OCI-LY7 (cell line): ENCODE data around the gene SLC16A14. TPM values are rescaled to one million over a fixed set of nuclear protein-coding genes. Genes with fewer than 3 reads are reported as not detected.

Source experiments
- BruUV-seq: library from RNA; stranded (reverse); fragments of 400-500 nt; replicated peaks from 2 replicates; lab custom pipeline; 2021; lab: Mats Ljungman, UMichigan
- CTCF ChIA-PET: fragments of 300-600 bp; sonication (Branson Sonifier 250); formaldehyde crosslinking; loops from one replicate; lab custom pipeline; 2022; ENCODE audit warnings: antibody characterized with exemption; ENCODE audit not compliant: unreplicated experiment; lab: Charles Lee
- POLR2A ChIA-PET: fragments of 300-600 bp; sonication (Branson Sonifier 250); formaldehyde crosslinking; loops from one replicate; lab custom pipeline; 2022; ENCODE audit warnings: antibody characterized with exemption; lab: Charles Lee
- DNase-seq: peaks from one replicate; pipeline ENCODE4 v3.0.0-alpha.2; 2015; ENCODE audit warnings: low spot score
- H2AFZ ChIP-seq: fragments of 200-600 bp; sonication (generic), shearing (Covaris generic); 2 replicates; pipeline ENCODE4 v1.6.1; 2014; ENCODE audit warnings: mild to moderate bottlenecking, antibody characterized with exemption, low read length, moderate library complexity
- H3K27ac ChIP-seq: fragments of 200-600 bp; sonication (generic); 2 replicates; pipeline ENCODE4 v1.5.1; 2014; ENCODE audit warnings: mixed run types, low read depth, mild to moderate bottlenecking, moderate library complexity, low read length, inconsistent platforms; ENCODE audit not compliant: poor library complexity, severe bottlenecking
- H3K36me3 ChIP-seq: fragments of 200-600 bp; sonication (generic); 2 replicates; pipeline ENCODE4 v1.6.1; 2014; ENCODE audit warnings: mild to moderate bottlenecking, antibody characterized with exemption, low read length, moderate library complexity, mixed read lengths; ENCODE audit not compliant: insufficient read depth
- H3K4me1 ChIP-seq: fragments of 200-600 bp; sonication (generic); 2 replicates; pipeline ENCODE4 v1.5.1; 2014; ENCODE audit warnings: mild to moderate bottlenecking, low read length; ENCODE audit not compliant: insufficient read depth, poor library complexity, severe bottlenecking
- H3K4me2 ChIP-seq: fragments of 200-600 bp; sonication (generic); 2 replicates; pipeline ENCODE4 v1.6.1; 2014; ENCODE audit warnings: mild to moderate bottlenecking, low read length
- H3K4me3 ChIP-seq: fragments of 200-600 bp; sonication (generic); 2 replicates; pipeline ENCODE4 v1.5.1; 2014; ENCODE audit warnings: mild to moderate bottlenecking, low read depth, low read length; ENCODE audit not compliant: poor library complexity, severe bottlenecking
- H3K79me2 ChIP-seq: fragments of 200-600 bp; sonication (generic); 2 replicates; pipeline ENCODE4 v1.6.1; 2016; ENCODE audit warnings: low read depth, mild to moderate bottlenecking, low read length, moderate library complexity, mixed read lengths; ENCODE audit not compliant: insufficient read depth
- H3K9me2 ChIP-seq: fragments of 200-600 bp; sonication (generic); 2 replicates; pipeline ENCODE4 v1.6.1; 2016; ENCODE audit warnings: mild to moderate bottlenecking, low read length, mixed read lengths; ENCODE audit not compliant: insufficient read depth
- H3K9me3 ChIP-seq: fragments of 200-600 bp; sonication (generic); 2 replicates; pipeline ENCODE4 v1.6.1; 2014; ENCODE audit warnings: mild to moderate bottlenecking, mixed run types, low read length, mixed read lengths
- H4K20me1 ChIP-seq: fragments of 200-600 bp; sonication (generic); 2 replicates; pipeline ENCODE4 v1.6.1; 2014; ENCODE audit warnings: mild to moderate bottlenecking, antibody characterized with exemption, low read length, moderate library complexity, mixed read lengths; ENCODE audit not compliant: insufficient read depth
- EZH2phosphoT487 ChIP-seq: fragments of 200-600 bp; sonication (generic); IDR thresholded peaks from 2 replicates; pipeline ENCODE4 v1.6.1; 2018; ENCODE audit warnings: low read depth, borderline replicate concordance, mild to moderate bottlenecking, mixed run types, antibody characterized with exemption, low read length, moderate library complexity, mixed read lengths
- intact Hi-C: fragments of 100-400 bp; cut with micrococcal nuclease; formaldehyde crosslinking; loops from one replicate; pipeline ENCODE4 v1.10.0; 2022; ENCODE audit not compliant: unreplicated experiment
- total RNA-seq, 2 experiments: library from RNA; depleted of rRNA in 1 of 2; stranded (reverse); fragments of >200 nt in 1 of 2; shearing (Covaris generic) in 1 of 2; gene quantifications; 2 replicates each; pipeline ENCODE4 v1.2.3, GENCODE V29; 2014 to 2022
- TF ChIP-seq, protein P1 (sequence below): fragments of 200-600 bp; sonication (generic); conservative IDR thresholded peaks from 2 replicates; pipeline ENCODE4 v1.5.1; 2014; ENCODE audit warnings: mild to moderate bottlenecking, antibody characterized with exemption, low read length, moderate library complexity, mixed read lengths

SLC16A14 gene
- total RNA-seq, 2 experiments from 2014 or later, result not detected

DNA sequence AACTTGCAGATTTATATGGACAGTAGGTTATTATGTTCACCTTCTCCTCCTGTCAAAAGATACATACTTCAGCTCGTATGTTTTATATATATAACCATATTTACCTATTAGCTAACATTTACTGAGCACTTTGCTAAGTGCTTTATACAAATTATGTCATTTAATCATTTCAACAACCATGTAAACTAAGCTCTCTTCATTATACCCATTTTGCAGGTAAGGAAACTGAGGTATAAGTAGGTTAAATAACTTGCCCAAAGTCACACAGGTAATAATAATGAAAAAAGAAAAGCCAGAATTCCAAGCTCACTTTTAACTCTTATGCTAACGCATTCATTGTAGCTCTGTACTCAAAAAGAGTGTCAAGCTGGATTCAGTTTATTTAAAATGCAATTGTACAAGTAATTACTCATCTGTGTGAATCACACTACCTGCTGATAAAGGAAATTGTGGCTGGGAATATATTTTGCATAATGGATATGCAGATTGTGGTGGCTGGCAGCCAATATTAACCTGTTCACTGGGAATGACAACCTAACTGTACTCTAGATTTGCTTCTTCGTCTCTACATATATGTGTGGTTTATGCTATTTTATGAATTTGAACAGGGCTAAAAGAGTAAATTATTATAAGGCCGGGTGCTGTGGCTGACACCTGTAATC, 20.6 kb downstream of the SLC16A14 start:
- Histone ChIP-seq H3K36me3 (no peaks in the 10 kb centered on the region), H3K79me2 (no peaks in the 10 kb centered on the region), H3K4me2 (no peak overlapping the region), H3K9me2 (no peaks in the 10 kb centered on the region), H3K4me3 (no peak overlapping the region), H3K4me1 (no peaks in the 10 kb centered on the region), H2AFZ (no peak overlapping the region), H4K20me1 (no peaks in the 10 kb centered on the region), H3K9me3 (no peaks in the 10 kb centered on the region), H3K27ac (no peak overlapping the region)
- ChIA-PET CTCF (no interaction called here), POLR2A (no interaction called here)
- TF ChIP-seq, protein P1, sequence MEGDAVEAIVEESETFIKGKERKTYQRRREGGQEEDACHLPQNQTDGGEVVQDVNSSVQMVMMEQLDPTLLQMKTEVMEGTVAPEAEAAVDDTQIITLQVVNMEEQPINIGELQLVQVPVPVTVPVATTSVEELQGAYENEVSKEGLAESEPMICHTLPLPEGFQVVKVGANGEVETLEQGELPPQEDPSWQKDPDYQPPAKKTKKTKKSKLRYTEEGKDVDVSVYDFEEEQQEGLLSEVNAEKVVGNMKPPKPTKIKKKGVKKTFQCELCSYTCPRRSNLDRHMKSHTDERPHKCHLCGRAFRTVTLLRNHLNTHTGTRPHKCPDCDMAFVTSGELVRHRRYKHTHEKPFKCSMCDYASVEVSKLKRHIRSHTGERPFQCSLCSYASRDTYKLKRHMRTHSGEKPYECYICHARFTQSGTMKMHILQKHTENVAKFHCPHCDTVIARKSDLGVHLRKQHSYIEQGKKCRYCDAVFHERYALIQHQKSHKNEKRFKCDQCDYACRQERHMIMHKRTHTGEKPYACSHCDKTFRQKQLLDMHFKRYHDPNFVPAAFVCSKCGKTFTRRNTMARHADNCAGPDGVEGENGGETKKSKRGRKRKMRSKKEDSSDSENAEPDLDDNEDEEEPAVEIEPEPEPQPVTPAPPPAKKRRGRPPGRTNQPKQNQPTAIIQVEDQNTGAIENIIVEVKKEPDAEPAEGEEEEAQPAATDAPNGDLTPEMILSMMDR, result no peak
- no peak for TF ChIP-seq EZH2phosphoT487
- DNase-seq, result no peak
- BruUV-seq, result no TSS peak
- intact Hi-C loops, result no loop called here

DNA sequence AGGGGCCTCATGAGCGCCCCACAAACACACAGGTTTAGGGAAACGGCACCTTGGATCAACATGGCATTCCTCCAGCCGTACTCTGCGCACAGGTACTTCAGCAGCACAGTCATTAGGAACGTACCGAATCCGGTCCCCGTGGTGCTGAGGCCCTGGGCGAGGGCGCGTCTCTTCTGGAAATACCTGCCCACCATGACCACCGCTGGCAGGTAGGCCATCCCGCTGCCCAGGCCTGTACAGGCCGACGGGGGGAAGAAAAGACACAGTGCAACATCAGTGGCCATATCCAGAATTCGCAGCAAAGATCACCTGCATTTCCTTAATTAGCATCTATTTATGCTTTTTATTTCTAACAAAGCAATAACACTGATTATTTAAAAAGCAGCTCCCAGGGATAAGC, 22.2 kb downstream of the SLC16A14 start:
- no peak overlapping the region for H3K4me3 ChIP-seq
- no peaks in the 10 kb centered on the region for H3K9me2 ChIP-seq
- TF ChIP-seq, protein P1, result no peak
- TF ChIP-seq EZH2phosphoT487, result no peak
- POLR2A ChIA-PET, result no interaction called here
- no peaks in the 10 kb centered on the region for H3K36me3 ChIP-seq
- H2AFZ ChIP-seq, result no peak overlapping the region
- H3K79me2 ChIP-seq, result no peaks in the 10 kb centered on the region
- no peak for DNase-seq
- CTCF ChIA-PET, result no interaction called here
- no peaks in the 10 kb centered on the region for H3K4me1 ChIP-seq
- no peaks in the 10 kb centered on the region for H4K20me1 ChIP-seq
- no peak overlapping the region for H3K4me2 ChIP-seq
- intact Hi-C loops, result no loop called here
- no peaks in the 10 kb centered on the region for H3K9me3 ChIP-seq
- no peak overlapping the region for H3K27ac ChIP-seq
- no TSS peak for BruUV-seq

DNA sequence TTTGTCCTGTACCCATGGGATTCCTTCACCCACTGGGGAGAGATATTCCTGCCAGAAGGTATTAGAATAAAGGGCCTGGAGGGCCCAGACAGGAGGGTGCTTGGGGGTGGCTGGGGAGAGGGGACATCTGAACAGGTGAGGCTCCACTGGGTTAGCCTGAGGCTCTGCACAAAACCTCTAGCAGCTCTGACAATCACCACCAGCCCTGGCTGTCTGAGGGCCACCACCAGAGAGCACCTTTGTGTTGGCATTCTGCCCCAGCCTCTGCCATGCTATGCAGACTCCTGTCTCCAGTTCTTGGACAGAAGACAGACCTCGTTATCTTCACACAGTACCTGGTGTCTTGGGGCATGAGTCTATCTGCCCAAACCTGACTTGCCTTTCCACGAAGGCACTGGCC, 25.3 kb downstream of the SLC16A14 start:
- ChIA-PET CTCF (no interaction called here), POLR2A (no interaction called here)
- no peak overlapping the region for H2AFZ ChIP-seq
- H3K9me2 ChIP-seq, result no peaks in the 10 kb centered on the region
- no peak overlapping the region for H3K4me3 ChIP-seq
- TF ChIP-seq, protein P1, result no peak
- TF ChIP-seq EZH2phosphoT487, result no peak
- H3K9me3 ChIP-seq, result no peaks in the 10 kb centered on the region
- no peaks in the 10 kb centered on the region for H3K4me1 ChIP-seq
- no peak for DNase-seq
- H4K20me1 ChIP-seq, result no peaks in the 10 kb centered on the region
- no peak overlapping the region for H3K27ac ChIP-seq
- H3K36me3 ChIP-seq, result no peaks in the 10 kb centered on the region
- intact Hi-C loops, result no loop called here
- H3K4me2 ChIP-seq, result no peak overlapping the region
- H3K79me2 ChIP-seq, result no peaks in the 10 kb centered on the region
- no TSS peak for BruUV-seq
